SK-N-SH treated with all-trans-retinoic acid at 6 μM for 48 hours (cell line): Measurements from ENCODE around the gene MVD.

Experiments used
- ATAC-seq: fragments of 200-7000 bp; cut with Tn5 transposase; 3 replicates; pipeline ENCODE4 v1.9.1; 2020; ENCODE audit warnings: mild to moderate bottlenecking, moderate library complexity
- ARNTL ChIP-seq: fragments of 450-650 bp; formaldehyde crosslinking; IDR thresholded peaks from 2 replicates; pipeline ENCODE4 v1.5.0; 2020; ENCODE audit warnings: low read depth, mild to moderate bottlenecking, moderate library complexity, borderline replicate concordance
- BACH2 ChIP-seq: fragments of 250-450 bp; sonication (Bioruptor Pico); IDR thresholded peaks from 2 replicates; pipeline ENCODE4 v1.9.0; 2021; ENCODE audit warnings: mild to moderate bottlenecking, borderline replicate concordance
- CSDC2 ChIP-seq: fragments of 250-450 bp; sonication (Bioruptor Pico); IDR thresholded peaks from 2 replicates; pipeline ENCODE4 v1.5.0; 2020; ENCODE audit warnings: mild to moderate bottlenecking, moderate library complexity
- ESRRG ChIP-seq: fragments of 250-450 bp; sonication (Bioruptor Pico); IDR thresholded peaks from 2 replicates; pipeline ENCODE4 v1.6.1; 2021; ENCODE audit warnings: mild to moderate bottlenecking
- OSR1 ChIP-seq: fragments of 250-450 bp; sonication (Bioruptor Pico); IDR thresholded peaks from 2 replicates; pipeline ENCODE4 v1.8.0; 2022; ENCODE audit warnings: moderate library complexity, mild to moderate bottlenecking, inconsistent platforms
- SNAI2 ChIP-seq: fragments of 250-450 bp; sonication (Bioruptor Pico); IDR thresholded peaks from 2 replicates; pipeline ENCODE4 v1.5.0; 2020; ENCODE audit warnings: mild to moderate bottlenecking, moderate library complexity
- TCF4 ChIP-seq: fragments of 250-450 bp; sonication (Bioruptor Pico); IDR thresholded peaks from 2 replicates; pipeline ENCODE4 v1.8.0; 2021; ENCODE audit warnings: mild to moderate bottlenecking, moderate library complexity, borderline replicate concordance
- TOX ChIP-seq: fragments of 250-450 bp; sonication (Bioruptor Pico); IDR thresholded peaks from 2 replicates; pipeline ENCODE4 v1.8.0; 2021; ENCODE audit warnings: mild to moderate bottlenecking, moderate library complexity, borderline replicate concordance
- ZC3H10 ChIP-seq: fragments of 250-450 bp; sonication (Bioruptor Pico); IDR thresholded peaks from 2 replicates; pipeline ENCODE4 v1.5.1; 2021; ENCODE audit warnings: mild to moderate bottlenecking, moderate library complexity
- ZFP3 ChIP-seq: fragments of 250-450 bp; sonication (Bioruptor Pico); IDR thresholded peaks from 2 replicates; pipeline ENCODE4 v1.5.0; 2020; ENCODE audit warnings: mild to moderate bottlenecking, moderate library complexity
- ZFP30 ChIP-seq: fragments of 450-650 bp; formaldehyde crosslinking; IDR thresholded peaks from 2 replicates; pipeline ENCODE4 v1.5.0; 2022; ENCODE audit warnings: mild to moderate bottlenecking, moderate library complexity
- ZNF565 ChIP-seq: fragments of 450-650 bp; formaldehyde crosslinking; conservative IDR thresholded peaks from 2 replicates; pipeline ENCODE4 v1.5.0; 2020; ENCODE audit warnings: low read depth, mild to moderate bottlenecking, moderate library complexity
- ZNF70 ChIP-seq: fragments of 450-650 bp; formaldehyde crosslinking; IDR thresholded peaks from 2 replicates; pipeline ENCODE4 v1.5.0; 2020; ENCODE audit warnings: mild to moderate bottlenecking, moderate library complexity
- ZNF8 ChIP-seq: fragments of 450-650 bp; formaldehyde crosslinking; IDR thresholded peaks from 2 replicates; pipeline ENCODE4 v1.5.0; 2020; ENCODE audit warnings: mild to moderate bottlenecking, moderate library complexity
- TF ChIP-seq, protein P1 (sequence below): fragments of 250-450 bp; sonication (Bioruptor Pico); IDR thresholded peaks from 2 replicates; pipeline ENCODE4 v1.5.0; 2020; ENCODE audit warnings: mild to moderate bottlenecking, moderate library complexity
- TF ChIP-seq, protein P2 (sequence below): fragments of 250-450 bp; sonication (Bioruptor Pico); IDR thresholded peaks from 2 replicates; pipeline ENCODE4 v1.5.1; 2020; ENCODE audit warnings: low read depth, mild to moderate bottlenecking, moderate library complexity
- TF ChIP-seq, protein P3 (sequence below): fragments of 250-450 bp; sonication (Bioruptor Pico); IDR thresholded peaks from 2 replicates; pipeline ENCODE4 v1.8.0; 2021; ENCODE audit warnings: low read depth, mild to moderate bottlenecking, moderate library complexity, borderline replicate concordance
- TF ChIP-seq, protein P4 (sequence below): fragments of 250-450 bp; sonication (Bioruptor Pico); IDR thresholded peaks from 2 replicates; pipeline ENCODE4 v1.5.1; 2021; ENCODE audit warnings: mild to moderate bottlenecking, moderate library complexity

The MVD gene

DNA sequence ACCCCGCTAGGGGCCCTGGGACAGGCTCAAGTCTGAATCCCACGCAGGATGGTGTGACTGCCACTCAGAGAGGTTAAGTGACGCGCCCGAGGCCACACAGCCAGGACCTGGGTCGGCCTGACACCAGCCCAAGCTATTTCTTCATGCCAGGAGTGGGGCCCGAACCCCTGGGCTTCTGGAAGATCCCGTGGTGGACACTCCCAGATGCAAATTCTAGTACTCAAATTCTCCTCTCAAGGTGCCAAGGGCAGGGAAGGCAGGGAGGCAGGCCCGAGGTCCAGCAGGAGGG is 19.3 kb downstream of the MVD start:
- ATAC-seq = no peak
- no peak for TF ChIP-seq ZNF70 (CRISPR knock-in tag)
- TF ChIP-seq SNAI2 (CRISPR knock-in tag) = no peak
- no peak for TF ChIP-seq ZNF8
- TF ChIP-seq, protein P1, sequence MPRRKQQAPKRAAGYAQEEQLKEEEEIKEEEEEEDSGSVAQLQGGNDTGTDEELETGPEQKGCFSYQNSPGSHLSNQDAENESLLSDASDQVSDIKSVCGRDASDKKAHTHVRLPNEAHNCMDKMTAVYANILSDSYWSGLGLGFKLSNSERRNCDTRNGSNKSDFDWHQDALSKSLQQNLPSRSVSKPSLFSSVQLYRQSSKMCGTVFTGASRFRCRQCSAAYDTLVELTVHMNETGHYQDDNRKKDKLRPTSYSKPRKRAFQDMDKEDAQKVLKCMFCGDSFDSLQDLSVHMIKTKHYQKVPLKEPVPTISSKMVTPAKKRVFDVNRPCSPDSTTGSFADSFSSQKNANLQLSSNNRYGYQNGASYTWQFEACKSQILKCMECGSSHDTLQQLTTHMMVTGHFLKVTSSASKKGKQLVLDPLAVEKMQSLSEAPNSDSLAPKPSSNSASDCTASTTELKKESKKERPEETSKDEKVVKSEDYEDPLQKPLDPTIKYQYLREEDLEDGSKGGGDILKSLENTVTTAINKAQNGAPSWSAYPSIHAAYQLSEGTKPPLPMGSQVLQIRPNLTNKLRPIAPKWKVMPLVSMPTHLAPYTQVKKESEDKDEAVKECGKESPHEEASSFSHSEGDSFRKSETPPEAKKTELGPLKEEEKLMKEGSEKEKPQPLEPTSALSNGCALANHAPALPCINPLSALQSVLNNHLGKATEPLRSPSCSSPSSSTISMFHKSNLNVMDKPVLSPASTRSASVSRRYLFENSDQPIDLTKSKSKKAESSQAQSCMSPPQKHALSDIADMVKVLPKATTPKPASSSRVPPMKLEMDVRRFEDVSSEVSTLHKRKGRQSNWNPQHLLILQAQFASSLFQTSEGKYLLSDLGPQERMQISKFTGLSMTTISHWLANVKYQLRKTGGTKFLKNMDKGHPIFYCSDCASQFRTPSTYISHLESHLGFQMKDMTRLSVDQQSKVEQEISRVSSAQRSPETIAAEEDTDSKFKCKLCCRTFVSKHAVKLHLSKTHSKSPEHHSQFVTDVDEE (CRISPR knock-in tag) = no peak
- TF ChIP-seq CSDC2 (CRISPR knock-in tag) = no peak
- TF ChIP-seq ZFP3 (CRISPR knock-in tag) = no peak
- no peak for TF ChIP-seq ZC3H10 (CRISPR knock-in tag)
- TF ChIP-seq, protein P2, sequence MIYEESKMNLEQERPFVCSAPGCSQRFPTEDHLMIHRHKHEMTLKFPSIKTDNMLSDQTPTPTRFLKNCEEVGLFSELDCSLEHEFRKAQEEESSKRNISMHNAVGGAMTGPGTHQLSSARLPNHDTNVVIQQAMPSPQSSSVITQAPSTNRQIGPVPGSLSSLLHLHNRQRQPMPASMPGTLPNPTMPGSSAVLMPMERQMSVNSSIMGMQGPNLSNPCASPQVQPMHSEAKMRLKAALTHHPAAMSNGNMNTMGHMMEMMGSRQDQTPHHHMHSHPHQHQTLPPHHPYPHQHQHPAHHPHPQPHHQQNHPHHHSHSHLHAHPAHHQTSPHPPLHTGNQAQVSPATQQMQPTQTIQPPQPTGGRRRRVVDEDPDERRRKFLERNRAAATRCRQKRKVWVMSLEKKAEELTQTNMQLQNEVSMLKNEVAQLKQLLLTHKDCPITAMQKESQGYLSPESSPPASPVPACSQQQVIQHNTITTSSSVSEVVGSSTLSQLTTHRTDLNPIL (CRISPR knock-in tag) = no peak
- TF ChIP-seq ZNF565 (CRISPR knock-in tag) = no peak
- no peak for TF ChIP-seq TCF4 (CRISPR knock-in tag)
- no peak for TF ChIP-seq BACH2 (CRISPR knock-in tag)
- TF ChIP-seq, protein P3, sequence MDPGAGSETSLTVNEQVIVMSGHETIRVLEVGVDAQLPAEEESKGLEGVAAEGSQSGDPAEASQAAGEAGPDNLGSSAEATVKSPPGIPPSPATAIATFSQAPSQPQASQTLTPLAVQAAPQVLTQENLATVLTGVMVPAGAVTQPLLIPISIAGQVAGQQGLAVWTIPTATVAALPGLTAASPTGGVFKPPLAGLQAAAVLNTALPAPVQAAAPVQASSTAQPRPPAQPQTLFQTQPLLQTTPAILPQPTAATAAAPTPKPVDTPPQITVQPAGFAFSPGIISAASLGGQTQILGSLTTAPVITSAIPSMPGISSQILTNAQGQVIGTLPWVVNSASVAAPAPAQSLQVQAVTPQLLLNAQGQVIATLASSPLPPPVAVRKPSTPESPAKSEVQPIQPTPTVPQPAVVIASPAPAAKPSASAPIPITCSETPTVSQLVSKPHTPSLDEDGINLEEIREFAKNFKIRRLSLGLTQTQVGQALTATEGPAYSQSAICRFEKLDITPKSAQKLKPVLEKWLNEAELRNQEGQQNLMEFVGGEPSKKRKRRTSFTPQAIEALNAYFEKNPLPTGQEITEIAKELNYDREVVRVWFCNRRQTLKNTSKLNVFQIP (CRISPR knock-in tag) = no peak
- no peak for TF ChIP-seq OSR1
- TF ChIP-seq, protein P4, sequence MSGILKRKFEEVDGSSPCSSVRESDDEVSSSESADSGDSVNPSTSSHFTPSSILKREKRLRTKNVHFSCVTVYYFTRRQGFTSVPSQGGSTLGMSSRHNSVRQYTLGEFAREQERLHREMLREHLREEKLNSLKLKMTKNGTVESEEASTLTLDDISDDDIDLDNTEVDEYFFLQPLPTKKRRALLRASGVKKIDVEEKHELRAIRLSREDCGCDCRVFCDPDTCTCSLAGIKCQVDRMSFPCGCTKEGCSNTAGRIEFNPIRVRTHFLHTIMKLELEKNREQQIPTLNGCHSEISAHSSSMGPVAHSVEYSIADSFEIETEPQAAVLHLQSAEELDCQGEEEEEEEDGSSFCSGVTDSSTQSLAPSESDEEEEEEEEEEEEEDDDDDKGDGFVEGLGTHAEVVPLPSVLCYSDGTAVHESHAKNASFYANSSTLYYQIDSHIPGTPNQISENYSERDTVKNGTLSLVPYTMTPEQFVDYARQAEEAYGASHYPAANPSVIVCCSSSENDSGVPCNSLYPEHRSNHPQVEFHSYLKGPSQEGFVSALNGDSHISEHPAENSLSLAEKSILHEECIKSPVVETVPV = no peak
- no peak for TF ChIP-seq ARNTL (CRISPR knock-in tag)
- TF ChIP-seq ZFP30 = no peak
- TF ChIP-seq, all 23 proteins: peak for 0

DNA sequence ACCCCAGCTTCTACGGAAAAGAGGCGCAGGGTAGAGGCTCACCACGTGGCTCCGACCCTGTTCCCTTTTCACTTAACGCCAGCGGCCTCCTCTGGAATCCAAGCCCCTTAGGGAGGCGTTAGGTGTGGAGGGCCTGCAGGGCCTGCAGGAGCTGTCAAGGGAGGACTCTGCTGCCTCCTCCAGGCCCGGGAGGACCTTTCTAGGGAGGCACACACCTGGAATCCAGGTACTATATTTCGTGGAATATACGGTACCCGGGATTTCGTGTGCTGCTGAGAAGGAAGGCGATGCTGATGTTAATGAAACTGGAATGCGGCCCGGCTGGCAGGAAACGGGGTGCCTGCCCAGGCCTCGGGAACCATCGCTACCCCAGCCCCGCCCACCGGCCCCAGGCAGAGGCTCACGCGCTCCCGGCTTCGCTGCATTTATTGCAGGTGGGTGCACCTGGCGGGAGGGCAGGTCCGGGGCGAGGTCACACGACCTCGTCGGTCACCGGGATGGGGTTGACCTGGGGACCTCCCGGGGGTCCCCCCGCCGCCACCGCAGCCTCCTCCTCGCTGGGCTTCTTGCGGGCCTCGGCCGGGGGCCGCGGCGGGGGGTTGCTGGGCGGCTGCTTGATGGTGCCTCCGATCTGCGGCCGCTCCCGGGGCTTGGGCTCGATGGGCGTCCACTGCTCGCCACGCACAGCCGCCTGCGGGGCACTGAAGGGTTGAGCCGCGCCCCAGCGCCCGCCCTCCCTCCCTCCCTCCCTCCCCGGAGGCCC is 19.8 kb downstream of the MVD start:
- no peak for ATAC-seq
- TF ChIP-seq ZNF565 (CRISPR knock-in tag) (no peak), ESRRG (CRISPR knock-in tag) (no peak), ZFP3 (CRISPR knock-in tag) (no peak), OSR1 (no peak), CSDC2 (CRISPR knock-in tag) (no peak), ZNF8 (no peak), BACH2 (CRISPR knock-in tag) (no peak), ZC3H10 (CRISPR knock-in tag) (no peak), TOX (CRISPR knock-in tag) (no peak)
- TF ChIP-seq, protein P1 (CRISPR knock-in tag) = no peak
